Astrocyte (in vitro differentiated cells and primary cell): ENCODE data around the gene SEC24D. TPM values are rescaled to one million over a fixed set of nuclear protein-coding genes. Genes with fewer than 3 reads are reported as not detected.
A peak's percentile ranks its signal among the peaks of the same experiment; 100 is the strongest.

Experiments
- DNase-seq: peaks from one replicate; pipeline ENCODE4 v3.0.0-alpha.2; 2010; ENCODE audit warnings: low read depth
- FAIRE-seq: peaks from 2 replicates; lab custom pipeline; 2011; peaks lifted over from hg19 to GRCh38; lab: Jason Lieb, UNC
- H2AFZ ChIP-seq: 2 replicates; pipeline ENCODE4 v1.6.0; 2012; ENCODE audit warnings: low read depth, low read length, inconsistent platforms
- H3K27ac ChIP-seq: 2 replicates; pipeline ENCODE4 v1.5.1; 2011; ENCODE audit warnings: low read depth, low read length, inconsistent platforms
- H3K27me3 ChIP-seq: 2 replicates; pipeline ENCODE4 v1.6.0; 2011; ENCODE audit warnings: low read length, inconsistent platforms; ENCODE audit not compliant: insufficient read depth
- H3K36me3 ChIP-seq: 2 replicates; pipeline ENCODE4 v1.5.1; 2011; ENCODE audit warnings: low read length, inconsistent platforms; ENCODE audit not compliant: insufficient read depth
- H3K4me1 ChIP-seq: 2 replicates; pipeline ENCODE4 v1.5.1; 2011; ENCODE audit warnings: low read length, inconsistent platforms; ENCODE audit not compliant: insufficient read depth
- H3K4me2 ChIP-seq: 2 replicates; pipeline ENCODE4 v1.6.0; 2012; ENCODE audit warnings: low read length, inconsistent platforms
- H3K4me3 ChIP-seq: 2 replicates; pipeline ENCODE4 v1.5.1; 2011; ENCODE audit warnings: low read depth, mild to moderate bottlenecking, low read length, inconsistent platforms; ENCODE audit not compliant: insufficient read depth
- H3K79me2 ChIP-seq: 2 replicates; pipeline ENCODE4 v1.6.0; 2012; ENCODE audit warnings: mild to moderate bottlenecking, low read length, inconsistent platforms; ENCODE audit not compliant: insufficient read depth
- H3K9ac ChIP-seq: 2 replicates; pipeline ENCODE4 v1.6.0; 2012; ENCODE audit warnings: mild to moderate bottlenecking, low read length, inconsistent platforms
- H3K9me3 ChIP-seq: 2 replicates; pipeline ENCODE4 v1.5.1; 2012; ENCODE audit warnings: low read depth, mild to moderate bottlenecking, low read length, inconsistent platforms; ENCODE audit not compliant: insufficient read depth
- H4K20me1 ChIP-seq: 2 replicates; pipeline ENCODE4 v1.6.0; 2012; ENCODE audit warnings: low read length, inconsistent platforms; ENCODE audit not compliant: insufficient read depth
- H3K27ac Mint-ChIP-seq: one replicate; pipeline ENCODE4 v1.8.0; 2021; ENCODE audit warnings: mild to moderate bottlenecking, mixed read lengths; ENCODE audit not compliant: unreplicated experiment
- H3K27me3 Mint-ChIP-seq: one replicate; pipeline ENCODE4 v1.8.0; 2021; ENCODE audit warnings: low read depth, mixed read lengths; ENCODE audit not compliant: unreplicated experiment
- H3K36me3 Mint-ChIP-seq: one replicate; pipeline ENCODE4 v1.8.0; 2021; ENCODE audit warnings: low read depth, mixed read lengths; ENCODE audit not compliant: unreplicated experiment
- H3K4me1 Mint-ChIP-seq: one replicate; pipeline ENCODE4 v1.8.0; 2021; ENCODE audit warnings: low read depth, mixed read lengths; ENCODE audit not compliant: unreplicated experiment
- H3K4me3 Mint-ChIP-seq: one replicate; pipeline ENCODE4 v1.8.0; 2021; ENCODE audit warnings: mild to moderate bottlenecking, moderate library complexity, mixed read lengths; ENCODE audit not compliant: unreplicated experiment
- H3K9me3 Mint-ChIP-seq: one replicate; pipeline ENCODE4 v1.8.0; 2021; ENCODE audit warnings: mild to moderate bottlenecking, mixed read lengths; ENCODE audit not compliant: unreplicated experiment
- EZH2 ChIP-seq: IDR thresholded peaks from 2 replicates; pipeline ENCODE4 v1.6.1; 2012; ENCODE audit warnings: mild to moderate bottlenecking, low read length, inconsistent platforms; ENCODE audit not compliant: insufficient read depth
- total RNA-seq: library from RNA; stranded (reverse); gene quantifications from 2 replicates; pipeline ENCODE4 v1.2.1, GENCODE V29; 2021
- TF ChIP-seq, protein P1 (sequence below): IDR thresholded peaks from 2 replicates; pipeline ENCODE4 v1.5.1; 2011; ENCODE audit warnings: low read depth, mild to moderate bottlenecking, inconsistent platforms, low read length, moderate library complexity; ENCODE audit not compliant: insufficient read depth

The SEC24D gene
- total RNA-seq, 1 donor from 2014 or later, result 187 TPM

DNA sequence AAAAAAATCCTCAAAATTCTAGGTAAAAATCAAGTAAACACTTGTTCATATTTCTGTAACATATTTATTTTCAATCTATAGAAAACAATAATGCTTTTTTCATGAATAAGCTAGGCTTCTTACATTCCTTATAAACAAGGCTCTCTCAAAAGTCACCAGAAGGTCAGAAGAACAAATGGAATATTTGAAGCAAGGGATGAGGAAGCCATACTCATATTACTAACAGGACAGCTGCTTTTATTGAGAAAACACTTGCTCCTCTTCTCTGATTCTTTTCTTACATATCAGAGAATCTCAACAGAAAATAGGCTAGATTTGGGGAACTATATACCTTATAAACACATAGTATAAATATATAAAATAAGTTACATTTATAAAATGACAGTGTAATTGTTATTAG is 82.8 kb downstream of the SEC24D start:
- H3K9me3 ChIP-seq, result no peaks in the 10 kb centered on the region
- no peaks in the 10 kb centered on the region for H3K27me3 ChIP-seq
- DNase-seq, result no peak
- Mint-ChIP-seq H3K36me3 (peaks cover 19% of the 10 kb centered on the region), H3K9me3 (no peaks in the 10 kb centered on the region), H3K27me3 (no peaks in the 10 kb centered on the region), H3K4me1 (peaks cover 11% of the 10 kb centered on the region), H3K4me3 (no peak overlapping the region), H3K27ac (no peak overlapping the region)
- H3K9ac ChIP-seq, result no peak overlapping the region
- H3K36me3 ChIP-seq, result peaks cover 80% of the 10 kb centered on the region
- FAIRE-seq, result no peak
- peaks cover 62% of the 10 kb centered on the region for H3K79me2 ChIP-seq
- peak overlapping the region; percentile 53 for H3K27ac ChIP-seq
- TF ChIP-seq, protein P1, sequence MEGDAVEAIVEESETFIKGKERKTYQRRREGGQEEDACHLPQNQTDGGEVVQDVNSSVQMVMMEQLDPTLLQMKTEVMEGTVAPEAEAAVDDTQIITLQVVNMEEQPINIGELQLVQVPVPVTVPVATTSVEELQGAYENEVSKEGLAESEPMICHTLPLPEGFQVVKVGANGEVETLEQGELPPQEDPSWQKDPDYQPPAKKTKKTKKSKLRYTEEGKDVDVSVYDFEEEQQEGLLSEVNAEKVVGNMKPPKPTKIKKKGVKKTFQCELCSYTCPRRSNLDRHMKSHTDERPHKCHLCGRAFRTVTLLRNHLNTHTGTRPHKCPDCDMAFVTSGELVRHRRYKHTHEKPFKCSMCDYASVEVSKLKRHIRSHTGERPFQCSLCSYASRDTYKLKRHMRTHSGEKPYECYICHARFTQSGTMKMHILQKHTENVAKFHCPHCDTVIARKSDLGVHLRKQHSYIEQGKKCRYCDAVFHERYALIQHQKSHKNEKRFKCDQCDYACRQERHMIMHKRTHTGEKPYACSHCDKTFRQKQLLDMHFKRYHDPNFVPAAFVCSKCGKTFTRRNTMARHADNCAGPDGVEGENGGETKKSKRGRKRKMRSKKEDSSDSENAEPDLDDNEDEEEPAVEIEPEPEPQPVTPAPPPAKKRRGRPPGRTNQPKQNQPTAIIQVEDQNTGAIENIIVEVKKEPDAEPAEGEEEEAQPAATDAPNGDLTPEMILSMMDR, result no peak
- TF ChIP-seq EZH2, result no peak
- H4K20me1 ChIP-seq, result peaks cover 38% of the 10 kb centered on the region
- H3K4me1 ChIP-seq, result peaks cover 6% of the 10 kb centered on the region
- H2AFZ ChIP-seq, result no peak overlapping the region
- H3K4me2 ChIP-seq, result no peak overlapping the region
- H3K4me3 ChIP-seq, result no peak overlapping the region

GRCh38 chr4:118752551-118752950 is 83.4 kb downstream of the SEC24D start:
- Mint-ChIP-seq H3K36me3 (peaks cover 19% of the 10 kb centered on the region), H3K9me3 (no peaks in the 10 kb centered on the region), H3K4me3 (no peak overlapping the region), H3K4me1 (peaks cover 11% of the 10 kb centered on the region), H3K27me3 (no peaks in the 10 kb centered on the region), H3K27ac (peak overlapping the region; percentile 48)
- H3K4me3 ChIP-seq, result no peak overlapping the region
- H3K4me2 ChIP-seq, result no peak overlapping the region
- TF ChIP-seq, protein P1, result no peak
- TF ChIP-seq EZH2, result no peak
- H3K27me3 ChIP-seq, result no peaks in the 10 kb centered on the region
- H2AFZ ChIP-seq, result no peak overlapping the region
- no peaks in the 10 kb centered on the region for H3K9me3 ChIP-seq
- FAIRE-seq (peak; percentile 17), DNase-seq (peak; percentile 66)
- peaks cover 6% of the 10 kb centered on the region for H3K4me1 ChIP-seq
- H3K9ac ChIP-seq, result no peak overlapping the region
- peaks cover 38% of the 10 kb centered on the region for H4K20me1 ChIP-seq
- peaks cover 57% of the 10 kb centered on the region for H3K79me2 ChIP-seq
- H3K27ac ChIP-seq, result peak overlapping the region; percentile 53
- peaks cover 80% of the 10 kb centered on the region for H3K36me3 ChIP-seq

- H3K4me1 Mint-ChIP-seq, result peaks cover 11% of the 10 kb centered on the region
- Histone ChIP-seq H3K4me2 (peak overlapping the region; percentile 6), H3K27me3 (no peaks in the 10 kb centered on the region), H3K9me3 (no peaks in the 10 kb centered on the region), H3K27ac (peak overlapping the region; percentile 50), H3K36me3 (peaks cover 76% of the 10 kb centered on the region), H2AFZ (no peak overlapping the region), H3K79me2 (peaks cover 50% of the 10 kb centered on the region), H3K9ac (no peak overlapping the region), H4K20me1 (peaks cover 37% of the 10 kb centered on the region), H3K4me1 (peaks cover 6% of the 10 kb centered on the region), H3K4me3 (no peak overlapping the region)
- no peaks in the 10 kb centered on the region for H3K27me3 Mint-ChIP-seq
- peak overlapping the region; percentile 75 for H3K27ac Mint-ChIP-seq
- peak; percentile 9 for FAIRE-seq
- TF ChIP-seq, protein P1, result no peak
- TF ChIP-seq EZH2, result no peak
- H3K9me3 Mint-ChIP-seq, result no peaks in the 10 kb centered on the region
- peaks cover 19% of the 10 kb centered on the region for H3K36me3 Mint-ChIP-seq
- peak; percentile 84 for DNase-seq
- H3K4me3 Mint-ChIP-seq, result no peak overlapping the region
Measured at GRCh38 chr4:118751629-118752323, 84.2 kb downstream of the SEC24D start.
